GM23338 (cell line): Measurements from ENCODE around the gene HNMT. TPM values are rescaled to one million over a fixed set of nuclear protein-coding genes. Genes with fewer than 3 reads are reported as not detected.

Experiments
- ATAC-seq: fragments of 200-7000 bp; cut with Tn5 transposase; 3 replicates; pipeline ENCODE4 v1.9.1; 2020
- DNase-seq: peaks from one replicate; pipeline ENCODE4 v3.0.0-alpha.2; 2015; ENCODE audit warnings: low spot score
- H2AFZ ChIP-seq: fragments of 200-600 bp; sonication (generic); 2 replicates; pipeline ENCODE4 v1.8.0; 2016; ENCODE audit warnings: antibody characterized with exemption, mild to moderate bottlenecking, moderate library complexity
- H3F3A ChIP-seq: fragments of 200-600 bp; sonication (generic); replicated peaks from 2 replicates; pipeline ENCODE4 v1.8.0; 2017; ENCODE audit warnings: antibody characterized with exemption, mixed run types, low read depth
- H3K27ac ChIP-seq: fragments of 200-600 bp; sonication (generic); 2 replicates; pipeline ENCODE4 v1.6.1; 2016; ENCODE audit warnings: low read depth
- H3K27me3 ChIP-seq: fragments of 200-600 bp; sonication (generic); 2 replicates; pipeline ENCODE4 v1.8.0; 2016; ENCODE audit warnings: mild to moderate bottlenecking, mixed run types, moderate library complexity; ENCODE audit not compliant: insufficient read depth
- H3K36me3 ChIP-seq: fragments of 200-600 bp; sonication (generic); 2 replicates; pipeline ENCODE4 v1.8.0; 2016; ENCODE audit warnings: mild to moderate bottlenecking; ENCODE audit not compliant: insufficient read depth
- H3K4me1 ChIP-seq: fragments of 200-600 bp; sonication (generic); 2 replicates; pipeline ENCODE4 v1.8.0; 2016; ENCODE audit warnings: mild to moderate bottlenecking, moderate library complexity; ENCODE audit not compliant: insufficient read depth
- H3K4me2 ChIP-seq: fragments of 200-600 bp; sonication (generic); 2 replicates; pipeline ENCODE4 v1.7.1; 2017; ENCODE audit warnings: mixed run types
- H3K4me3 ChIP-seq: fragments of 200-600 bp; sonication (generic); 2 replicates; pipeline ENCODE4 v1.6.1; 2016; ENCODE audit warnings: mixed run types
- H3K79me2 ChIP-seq: fragments of 200-600 bp; sonication (generic); replicated peaks from 2 replicates; pipeline ENCODE4 v1.8.0; 2017; ENCODE audit warnings: mild to moderate bottlenecking; ENCODE audit not compliant: insufficient read depth
- H3K9me2 ChIP-seq: fragments of 200-600 bp; sonication (generic); 2 replicates; pipeline ENCODE4 v1.8.0; 2017; ENCODE audit not compliant: insufficient read depth
- H4K20me1 ChIP-seq: fragments of 200-600 bp; sonication (generic); replicated peaks from 2 replicates; pipeline ENCODE4 v1.8.0; 2017; ENCODE audit warnings: mild to moderate bottlenecking; ENCODE audit not compliant: insufficient read depth
- H3K27ac Mint-ChIP-seq: 2 replicates; pipeline ENCODE4 v1.8.0; 2020; ENCODE audit warnings: inconsistent platforms, mild to moderate bottlenecking, moderate library complexity, mixed read lengths
- H3K27me3 Mint-ChIP-seq: 3 replicates; pipeline ENCODE4 v1.8.0; 2022; ENCODE audit warnings: low read depth, mild to moderate bottlenecking, moderate library complexity, mixed read lengths, inconsistent platforms; ENCODE audit not compliant: insufficient read depth, poor library complexity
- H3K36me3 Mint-ChIP-seq: 3 replicates; pipeline ENCODE4 v1.8.0; 2021; ENCODE audit warnings: low read depth, mild to moderate bottlenecking, inconsistent platforms, moderate library complexity, mixed read lengths
- H3K4me1 Mint-ChIP-seq: 3 replicates; pipeline ENCODE4 v1.8.0; 2020; ENCODE audit warnings: mild to moderate bottlenecking, inconsistent platforms, mixed read lengths
- H3K4me3 Mint-ChIP-seq: 3 replicates; pipeline ENCODE4 v1.8.0; 2021; ENCODE audit warnings: moderate library complexity, mild to moderate bottlenecking, inconsistent platforms, mixed read lengths
- H3K9me3 Mint-ChIP-seq: 3 replicates; pipeline ENCODE4 v1.8.0; 2020; ENCODE audit warnings: moderate library complexity, mild to moderate bottlenecking, inconsistent platforms, mixed read lengths
- CREB1 ChIP-seq: fragments of 250-450 bp; sonication (Bioruptor Pico); IDR thresholded peaks from 2 replicates; pipeline ENCODE4 v1.5.0; 2020; ENCODE audit warnings: low read depth, mild to moderate bottlenecking, moderate library complexity
- CTCF ChIP-seq, 2 experiments: fragments of 200-600 bp in 1 of 2; sonication (generic) in 1 of 2; conservative IDR thresholded peaks; 2 replicates each; pipeline versions ENCODE4 v1.5.1 to v1.6.1; 2016 to 2017; ENCODE audit warnings: antibody characterized with exemption in 2 of 2, low read depth in 2 of 2, mild to moderate bottlenecking in 2 of 2, moderate library complexity in 1 of 2
- ETS1 ChIP-seq: IDR thresholded peaks from 2 replicates; pipeline ENCODE4 v1.6.1; 2016; ENCODE audit warnings: antibody characterized with exemption
- EZH2 ChIP-seq: fragments of 200-600 bp; sonication (generic); IDR thresholded peaks from one replicate; pipeline ENCODE4 v1.8.0; 2017; ENCODE audit warnings: antibody characterized with exemption, mild to moderate bottlenecking, low read depth; ENCODE audit not compliant: unreplicated experiment
- EZH2phosphoT487 ChIP-seq: fragments of 200-600 bp; sonication (generic); IDR thresholded peaks from one replicate; pipeline ENCODE4 v1.8.1; 2018; ENCODE audit warnings: antibody characterized with exemption; ENCODE audit not compliant: unreplicated experiment
- JUNB ChIP-seq: IDR thresholded peaks from one replicate; pipeline ENCODE4 v1.6.1; 2016; ENCODE audit warnings: antibody characterized with exemption; ENCODE audit not compliant: unreplicated experiment
- NANOG ChIP-seq: IDR thresholded peaks from 2 replicates; pipeline ENCODE4 v1.6.1; 2016; ENCODE audit warnings: antibody characterized with exemption, borderline replicate concordance
- POLR2AphosphoS5 ChIP-seq: IDR thresholded peaks from 2 replicates; pipeline ENCODE4 v1.6.1; 2016; ENCODE audit warnings: antibody characterized with exemption, low read depth
- REST ChIP-seq: IDR thresholded peaks from one replicate; pipeline ENCODE4 v1.6.1; 2018; ENCODE audit warnings: antibody characterized with exemption; ENCODE audit not compliant: unreplicated experiment
- STAT1 ChIP-seq: IDR thresholded peaks from one replicate; pipeline ENCODE4 v1.6.1; 2016; ENCODE audit warnings: antibody characterized with exemption; ENCODE audit not compliant: unreplicated experiment
- ZNF114 ChIP-seq: fragments of 250-450 bp; sonication (Bioruptor Pico); IDR thresholded peaks from 2 replicates; pipeline ENCODE4 v1.5.0; 2020; ENCODE audit warnings: mild to moderate bottlenecking, moderate library complexity
- ZNF331 ChIP-seq: fragments of 250-450 bp; sonication (Bioruptor Pico); IDR thresholded peaks from 2 replicates; pipeline ENCODE4 v1.5.0; 2020; ENCODE audit warnings: low read depth, mild to moderate bottlenecking, moderate library complexity
- ZNF462 ChIP-seq: fragments of 250-450 bp; sonication (Bioruptor Pico); IDR thresholded peaks from 2 replicates; pipeline ENCODE4 v1.5.0; 2020; ENCODE audit warnings: mild to moderate bottlenecking, moderate library complexity
- polyA plus RNA-seq: library from polyadenylated mRNA; unstranded; fragments of >200 nt; fragmentation: Nextera tagmentation; extraction: Ambion mirVana; gene quantifications from 2 replicates; pipeline ENCODE4 v1.2.1, GENCODE V29; 2016
- total RNA-seq: library from RNA; depleted of rRNA; stranded (reverse); fragments of >200 nt; shearing (Covaris generic); gene quantifications from 2 replicates; pipeline ENCODE4 v1.2.3, GENCODE V29; 2014

HNMT gene
- total and polyA plus RNA-seq, 2 experiments from 2014 or later: 3.3 to 3.4 TPM

- no peaks in the 10 kb centered on the region for H3F3A ChIP-seq
- Mint-ChIP-seq H3K9me3 (no peaks in the 10 kb centered on the region), H3K4me3 (no peak overlapping the region)
Observed at GRCh38 chr2:137925599-137925998, 38.7 kb upstream of the HNMT start.

More at GRCh38 chr2:137925599-137925998, 38.7 kb upstream of the HNMT start:
- DNase-seq: no peak
- Histone ChIP-seq H4K20me1 (no peaks in the 10 kb centered on the region), H3K27ac (no peak overlapping the region), H3K4me3 (no peak overlapping the region), H3K9me2 (no peaks in the 10 kb centered on the region), H3K79me2 (no peaks in the 10 kb centered on the region), H3K4me2 (no peak overlapping the region), H3K36me3 (no peaks in the 10 kb centered on the region), H3K27me3 (no peaks in the 10 kb centered on the region), H3K4me1 (no peaks in the 10 kb centered on the region), H2AFZ (no peak overlapping the region)
- H3K36me3 Mint-ChIP-seq: no peaks in the 10 kb centered on the region
- no peak for TF ChIP-seq EZH2
- no peak for TF ChIP-seq POLR2AphosphoS5
- no peak for TF ChIP-seq ZNF462 (CRISPR knock-in tag)
- no peak for TF ChIP-seq NANOG
- TF ChIP-seq JUNB: no peak
- TF ChIP-seq STAT1: no peak
- no peak for TF ChIP-seq ETS1
- TF ChIP-seq ZNF114: no peak
- no peak for TF ChIP-seq CREB1
- no peak for TF ChIP-seq CTCF (conservative IDR thresholded peaks at IDR 0.05; ENCODE audit: low read depth in 2 of 2)
- no peak for TF ChIP-seq EZH2phosphoT487
- TF ChIP-seq ZNF331 (CRISPR knock-in tag): no peak
- no peak for TF ChIP-seq REST
- H3K27ac Mint-ChIP-seq: no peak overlapping the region
- no peak for ATAC-seq
- no peaks in the 10 kb centered on the region for H3K4me1 Mint-ChIP-seq
- no peaks in the 10 kb centered on the region for H3K27me3 Mint-ChIP-seq
